A549 (cell line): ENCODE measurements around the gene HINT3. TPM values are rescaled to one million over a fixed set of nuclear protein-coding genes. Genes with fewer than 3 reads are reported as not detected.

ENCODE experiments used
- ATAC-seq, 2 experiments: fragments of 200-7000 bp in 1 of 2; fragments of >200 bp in 1 of 2; cut with Nextera tagmentation in 1 of 2; cut with Tn5 transposase in 1 of 2; 3 replicates each; pipeline versions ENCODE4 v1.8.0 to v1.9.1; 2018 to 2020; ENCODE audit warnings: mild to moderate bottlenecking in 1 of 2, moderate library complexity in 1 of 2
- CTCF ChIA-PET: fragments of 300-600 bp; sonication (Branson Sonifier 250); formaldehyde crosslinking; extraction: SDS; loops from one replicate; lab custom pipeline; 2021; ENCODE audit warnings: antibody characterized with exemption, inconsistent platforms; lab: Yijun Ruan, JAX
- POLR2A ChIA-PET: fragments of 350-600 bp; formaldehyde crosslinking; extraction: SDS; loops from one replicate; lab custom pipeline; 2021; ENCODE audit warnings: antibody characterized with exemption, inconsistent platforms; lab: Yijun Ruan, JAX
- DNase-seq, 2 experiments: peaks; one replicate each; pipeline versions ENCODE4 v3.0.0 to v3.0.0-alpha.2; 2011 to 2016; ENCODE audit warnings: low read depth in 1 of 2, low spot score in 1 of 2
- FAIRE-seq: peaks from 2 replicates; lab custom pipeline; 2011; peaks lifted over from hg19 to GRCh38; lab: Jason Lieb, UNC
- H3K27ac ChIP-seq, 2 experiments: fragments of >200 bp; sonication (Bioruptor Twin); formaldehyde crosslinking; 3 replicates each; pipeline ENCODE4 v1.5.1; 2016 to 2017
- H3K4me1 ChIP-seq: fragments of >200 bp; sonication (Bioruptor Twin); formaldehyde crosslinking; 3 replicates; pipeline ENCODE4 v1.6.1; 2016
- H3K4me2 ChIP-seq: fragments of >200 bp; sonication (Bioruptor Twin); formaldehyde crosslinking; 3 replicates; pipeline ENCODE4 v1.6.1; 2016
- H3K4me3 ChIP-seq: fragments of >200 bp; sonication (Bioruptor Twin); formaldehyde crosslinking; 3 replicates; pipeline ENCODE4 v1.5.1; 2016
- H3K9me3 ChIP-seq: fragments of >200 bp; sonication (Bioruptor Twin); formaldehyde crosslinking; 3 replicates; pipeline ENCODE4 v1.6.1; 2016
- BHLHE40 ChIP-seq: IDR thresholded peaks from 2 replicates; pipeline ENCODE4 v1.6.1; 2012; ENCODE audit warnings: low read depth, low read length, inconsistent platforms
- CEBPB ChIP-seq, 2 experiments: fragments of >200 bp in 1 of 2; sonication (Bioruptor Twin) in 1 of 2; formaldehyde crosslinking in 1 of 2; IDR thresholded peaks; 2 replicates each; pipeline ENCODE4 v1.6.1; 2012 to 2016
- FOSL2 ChIP-seq, 2 experiments: fragments of 450-650 bp in 1 of 2; fragments of >200 bp in 1 of 2; sonication (Bioruptor Twin) in 1 of 2; formaldehyde crosslinking; IDR thresholded peaks; 2 replicates each; pipeline versions ENCODE4 v1.5.0 to v1.6.1; 2016 to 2020; ENCODE audit warnings: mild to moderate bottlenecking in 1 of 2, moderate library complexity in 1 of 2
- HDAC2 ChIP-seq: fragments of 200-600 bp; sonication (generic); IDR thresholded peaks from 2 replicates; pipeline ENCODE4 v1.6.1; 2016
- HEYL ChIP-seq: fragments of 250-450 bp; sonication (Bioruptor Pico); IDR thresholded peaks from 2 replicates; pipeline ENCODE4 v1.8.0; 2021; ENCODE audit warnings: mild to moderate bottlenecking, moderate library complexity
- HOXA7 ChIP-seq: fragments of 250-450 bp; sonication (Bioruptor Pico); IDR thresholded peaks from 2 replicates; pipeline ENCODE4 v1.5.0; 2020; ENCODE audit warnings: mild to moderate bottlenecking, moderate library complexity
- JUN ChIP-seq, 2 experiments: fragments of >200 bp; sonication (Bioruptor Twin); formaldehyde crosslinking; IDR thresholded peaks; 2 replicates in 1 of 2; 3 replicates in 1 of 2; pipeline ENCODE4 v1.6.1; 2016 to 2017
- JUNB ChIP-seq: fragments of >200 bp; sonication (Bioruptor Twin); formaldehyde crosslinking; IDR thresholded peaks from 2 replicates; pipeline ENCODE4 v1.6.1; 2016
- KDM5A ChIP-seq: fragments of 200-600 bp; sonication (generic); IDR thresholded peaks from 2 replicates; pipeline ENCODE4 v1.6.1; 2016; ENCODE audit warnings: antibody characterized with exemption, mild to moderate bottlenecking
- MAFK ChIP-seq: fragments of 450-650 bp; IDR thresholded peaks from 2 replicates; pipeline ENCODE4 v1.6.1; 2014; ENCODE audit not compliant: partially characterized antibody
- MAZ ChIP-seq: fragments of 150-350 bp; IDR thresholded peaks from 2 replicates; pipeline ENCODE4 v1.6.1; 2014; ENCODE audit warnings: antibody characterized with exemption, low read depth, low read length, borderline replicate concordance
- NFE2L2 ChIP-seq: fragments of 150-350 bp; conservative IDR thresholded peaks from 2 replicates; pipeline ENCODE4 v1.6.1; 2014; ENCODE audit warnings: low read length
- POLR2A ChIP-seq: IDR thresholded peaks from 2 replicates; pipeline ENCODE4 v1.6.1; 2012; ENCODE audit warnings: mild to moderate bottlenecking, low read length
- RAD21 ChIP-seq, 2 experiments: fragments of >200 bp in 1 of 2; sonication (Bioruptor Twin) in 1 of 2; formaldehyde crosslinking in 1 of 2; IDR thresholded peaks in 1 of 2; conservative IDR thresholded peaks in 1 of 2; 2 replicates in 1 of 2; 3 replicates in 1 of 2; pipeline ENCODE4 v1.6.1; 2012 to 2018; ENCODE audit warnings: inconsistent platforms in 1 of 2
- RARB ChIP-seq: fragments of 250-450 bp; sonication (Bioruptor Pico); IDR thresholded peaks from 2 replicates; pipeline ENCODE4 v1.8.0; 2021; ENCODE audit warnings: mild to moderate bottlenecking, moderate library complexity
- RCOR1 ChIP-seq: fragments of 150-350 bp; IDR thresholded peaks from 2 replicates; pipeline ENCODE4 v1.6.1; 2014; ENCODE audit warnings: antibody characterized with exemption, low read length, low read depth
- SMC3 ChIP-seq: fragments of >200 bp; sonication (Bioruptor Twin); formaldehyde crosslinking; IDR thresholded peaks from 3 replicates; pipeline ENCODE4 v1.6.1; 2018; ENCODE audit warnings: inconsistent platforms
- ZC3H11A ChIP-seq: fragments of 450-650 bp; IDR thresholded peaks from 2 replicates; pipeline ENCODE4 v1.6.1; 2014; ENCODE audit warnings: antibody characterized with exemption, mild to moderate bottlenecking
- ZNF302 ChIP-seq: fragments of 250-450 bp; sonication (Bioruptor Pico); IDR thresholded peaks from 2 replicates; pipeline ENCODE4 v1.9.0; 2021; ENCODE audit warnings: inconsistent platforms, mild to moderate bottlenecking, moderate library complexity
- ZSCAN20 ChIP-seq: fragments of 250-450 bp; sonication (Bioruptor Pico); IDR thresholded peaks from 2 replicates; pipeline ENCODE4 v1.8.0; 2022; ENCODE audit warnings: mild to moderate bottlenecking, moderate library complexity
- WGBS: methylation state at CpG from one replicate; pipeline ENCODE4 v1.1.6; 2017; ENCODE audit errors: missing lambda C conversion rate; 5-methylcytosine and 5-hydroxymethylcytosine counted together
- polyA plus RNA-seq, 4 experiments: library from polyadenylated mRNA; depleted of rRNA in 3 of 4; stranded (reverse); fragments of >200 nt; fragmentation: RNase III in 1 of 4; extraction: RNeasy Plus Mini Kit Qiagen cat#74134 plus additional on column Dnase treatment in 1 of 4; gene quantifications; 2 replicates in 3 of 4; 3 replicates in 1 of 4; pipeline ENCODE4 v1.2.3, GENCODE V29; 2011 to 2017
- TF ChIP-seq, protein P1 (sequence below): fragments of 250-450 bp; sonication (Bioruptor Pico); IDR thresholded peaks from 2 replicates; pipeline ENCODE4 v1.5.0; 2020; ENCODE audit warnings: low read depth, mild to moderate bottlenecking, moderate library complexity
- TF ChIP-seq, protein P2 (sequence below): fragments of 450-650 bp; IDR thresholded peaks from 2 replicates; pipeline ENCODE4 v1.6.1; 2014; ENCODE audit warnings: antibody characterized with exemption
- TF ChIP-seq, protein P3 (sequence below): IDR thresholded peaks from 2 replicates; pipeline ENCODE4 v1.6.1; 2012; ENCODE audit warnings: low read depth, borderline replicate concordance

HINT3 gene
- polyA plus RNA-seq, 2 of the 4 experiments (the other 2 are of a cell fraction) = 4.7 to 13.0 TPM

DNA sequence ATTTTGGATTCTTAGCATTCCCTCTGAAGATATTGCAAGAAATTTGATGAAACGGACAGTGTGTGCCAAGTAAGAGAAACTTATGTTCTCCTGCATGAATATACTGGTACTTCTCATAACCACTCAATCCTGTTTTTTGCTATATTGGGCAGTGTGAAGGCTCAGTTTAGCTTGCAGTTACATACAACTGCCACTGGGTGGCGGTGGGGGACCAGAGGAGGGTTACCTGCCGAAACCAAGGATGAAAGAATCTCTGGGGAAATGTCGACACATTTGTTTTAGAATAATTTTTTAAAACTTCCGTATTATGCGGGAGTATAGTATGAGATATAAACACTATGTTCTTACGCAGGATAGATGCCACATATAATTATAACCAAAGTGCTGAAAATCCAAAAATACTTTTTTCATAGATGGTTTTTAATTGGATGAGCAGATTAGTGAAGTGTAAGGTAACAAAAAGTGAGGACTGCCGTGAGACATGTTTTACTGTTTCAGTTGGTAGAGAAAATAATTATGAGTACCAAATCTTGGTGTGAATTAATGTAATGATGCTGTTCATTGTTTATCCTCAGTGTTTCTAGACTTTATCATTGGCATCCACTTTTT, 39.5 kb downstream of the HINT3 start (continued):
- TF ChIP-seq, protein P1, sequence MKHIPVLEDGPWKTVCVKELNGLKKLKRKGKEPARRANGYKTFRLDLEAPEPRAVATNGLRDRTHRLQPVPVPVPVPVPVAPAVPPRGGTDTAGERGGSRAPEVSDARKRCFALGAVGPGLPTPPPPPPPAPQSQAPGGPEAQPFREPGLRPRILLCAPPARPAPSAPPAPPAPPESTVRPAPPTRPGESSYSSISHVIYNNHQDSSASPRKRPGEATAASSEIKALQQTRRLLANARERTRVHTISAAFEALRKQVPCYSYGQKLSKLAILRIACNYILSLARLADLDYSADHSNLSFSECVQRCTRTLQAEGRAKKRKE (CRISPR knock-in tag) = no peak

DNA sequence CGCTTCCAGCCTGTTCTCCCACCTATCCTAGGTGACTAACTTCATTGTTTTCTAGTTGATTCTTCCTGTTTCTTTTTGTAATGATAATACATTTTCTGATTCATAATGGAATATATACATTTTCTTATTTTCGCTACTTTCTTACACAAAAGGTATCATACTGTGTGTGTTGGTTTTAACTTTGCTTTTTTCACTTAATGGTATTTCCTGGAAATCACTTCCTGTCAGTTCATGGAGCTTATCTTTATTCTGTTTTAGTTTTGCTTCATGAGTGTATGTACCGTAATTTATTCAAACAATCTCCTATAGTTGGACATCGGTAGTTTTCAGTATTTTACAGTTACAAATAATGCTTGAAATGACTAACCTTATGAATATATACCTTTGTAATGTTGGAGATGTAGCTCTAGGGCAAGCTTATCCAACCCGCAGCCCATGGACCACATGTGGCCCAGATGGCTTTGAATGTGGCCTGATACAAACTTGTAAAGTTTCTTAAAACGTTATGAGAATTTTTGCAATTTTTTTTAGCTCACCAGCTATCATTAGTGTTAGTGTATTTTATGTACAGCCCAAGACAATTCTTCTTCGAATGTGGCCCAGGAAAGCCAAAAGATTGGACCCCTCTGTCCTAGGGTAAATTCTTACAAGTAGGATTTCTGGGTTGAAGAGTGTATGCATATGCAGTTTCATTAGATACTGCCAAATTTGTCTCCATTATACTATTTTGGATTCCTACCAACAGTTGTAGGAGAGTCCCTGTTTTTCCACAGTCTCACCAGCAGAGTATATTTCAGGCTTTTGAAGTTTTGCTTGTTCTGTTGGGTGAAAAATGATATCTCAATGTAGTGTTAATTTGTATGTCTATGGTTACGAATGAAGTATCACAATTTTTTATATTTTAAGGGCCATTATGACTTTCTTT, 46.4 kb downstream of the HINT3 start:
- ATAC-seq (no peak), DNase-seq (no peak), FAIRE-seq (no peak)
- Histone ChIP-seq H3K27ac (no peak overlapping the region), H3K9me3 (no peaks in the 10 kb centered on the region), H3K4me3 (no peak overlapping the region), H3K4me1 (no peaks in the 10 kb centered on the region), H3K4me2 (no peak overlapping the region)
- ChIA-PET POLR2A (no interaction called here), CTCF (interaction anchor here (0.5 to 1.1 kb wide), 2 partner anchors 64 to 1263 kb away, joined by 4 read pairs; partner anchors contain the start of gene RNF146)
- TF ChIP-seq ZNF302 (CRISPR knock-in tag) (no peak), ZSCAN20 (CRISPR knock-in tag) (no peak), HEYL (CRISPR knock-in tag) (no peak), MAZ (no peak), ZC3H11A (no peak), KDM5A (no peak), RARB (CRISPR knock-in tag) (no peak), FOSL2 (IDR thresholded peaks at IDR 0.05) (no peak), FOSL2 (CRISPR knock-in tag; IDR thresholded peaks at IDR 0.05) (no peak), RCOR1 (no peak), POLR2A (no peak), CEBPB (IDR thresholded peaks at IDR 0.05) (no peak), RAD21 (conservative IDR thresholded peaks at IDR 0.05 in 1 of 2, IDR thresholded peaks at IDR 0.05 in 1 of 2) (no peak), HDAC2 (no peak), MAFK (no peak), JUNB (no peak), HOXA7 (CRISPR knock-in tag) (no peak), SMC3 (no peak)
- TF ChIP-seq, protein P2, sequence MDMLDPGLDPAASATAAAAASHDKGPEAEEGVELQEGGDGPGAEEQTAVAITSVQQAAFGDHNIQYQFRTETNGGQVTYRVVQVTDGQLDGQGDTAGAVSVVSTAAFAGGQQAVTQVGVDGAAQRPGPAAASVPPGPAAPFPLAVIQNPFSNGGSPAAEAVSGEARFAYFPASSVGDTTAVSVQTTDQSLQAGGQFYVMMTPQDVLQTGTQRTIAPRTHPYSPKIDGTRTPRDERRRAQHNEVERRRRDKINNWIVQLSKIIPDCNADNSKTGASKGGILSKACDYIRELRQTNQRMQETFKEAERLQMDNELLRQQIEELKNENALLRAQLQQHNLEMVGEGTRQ = no peak
- TF ChIP-seq, protein P3, sequence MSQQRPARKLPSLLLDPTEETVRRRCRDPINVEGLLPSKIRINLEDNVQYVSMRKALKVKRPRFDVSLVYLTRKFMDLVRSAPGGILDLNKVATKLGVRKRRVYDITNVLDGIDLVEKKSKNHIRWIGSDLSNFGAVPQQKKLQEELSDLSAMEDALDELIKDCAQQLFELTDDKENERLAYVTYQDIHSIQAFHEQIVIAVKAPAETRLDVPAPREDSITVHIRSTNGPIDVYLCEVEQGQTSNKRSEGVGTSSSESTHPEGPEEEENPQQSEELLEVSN = no peak
- WGBS = 83% methylated on average over 8 of the region's 8 CpGs

DNA sequence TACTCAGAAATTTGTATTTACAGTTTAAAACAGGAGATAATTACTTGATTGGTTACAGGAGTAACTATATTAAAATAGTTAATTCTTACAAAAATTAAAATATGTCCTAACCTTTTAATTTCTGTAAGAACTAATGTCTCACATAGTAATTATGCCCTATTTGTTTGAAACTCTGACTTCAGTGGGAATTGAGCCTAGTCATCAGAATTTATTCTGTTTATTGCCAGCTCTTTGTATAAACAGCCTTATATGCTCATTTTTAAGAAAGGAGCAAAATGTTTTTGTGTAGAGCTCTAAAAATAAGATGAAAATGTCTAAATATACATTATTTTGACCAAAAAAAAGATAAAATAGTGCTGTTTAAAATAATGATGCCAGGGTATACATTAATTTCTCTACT, 51.2 kb downstream of the HINT3 start:
- H3K27ac ChIP-seq = no peak overlapping the region
- H3K4me1 ChIP-seq = peaks cover under 1% of the 10 kb centered on the region; the same call in 1 of the 3 replicates
- no peak overlapping the region for H3K4me3 ChIP-seq
- no peak overlapping the region for H3K4me2 ChIP-seq
- no peaks in the 10 kb centered on the region for H3K9me3 ChIP-seq
- no peak for FAIRE-seq
- CTCF ChIA-PET = interaction anchor here (4.8 kb wide), 1 partner anchor 11 kb away, joined by 18 read pairs; no protein-coding TSS in a partner anchor
- TF ChIP-seq JUN (IDR thresholded peaks at IDR 0.05) = no peak
- no peak for TF ChIP-seq NFE2L2
- TF ChIP-seq KDM5A = no peak
- TF ChIP-seq MAFK = peak; percentile 30
- no peak for TF ChIP-seq BHLHE40
- ATAC-seq = no peak
- DNase-seq = no peak
- POLR2A ChIA-PET = no interaction called here
